Measurements from ENCODE around the gene CYP2B6. TPM values are rescaled to one million over a fixed set of nuclear protein-coding genes. Genes with fewer than 3 reads are reported as not detected.
"Not testable (repeated sequence)": the region's sequence is repeated elsewhere in the genome, so short reads cannot be mapped to it uniquely, and the experiment has no call there.

Gene CYP2B6
- total RNA-seq, 1 donor from 2014 or later, result 1.9 TPM

GRCh38 chr19:41029524-41030432 is 38.7 kb downstream of the CYP2B6 start:
- H3K4me3 ChIP-seq, result no peak overlapping the region
- intact Hi-C loops (cut with DNase I), result no loop called here
- peaks cover 10% of the 10 kb centered on the region for H3K27me3 ChIP-seq (ENCODE audit: low read depth)
- H3K9me3 ChIP-seq, result no peaks in the 10 kb centered on the region
- H3K27ac ChIP-seq, result no peak overlapping the region
- no peaks in the 10 kb centered on the region for H3K4me1 ChIP-seq
- DNase-seq (no peak), ATAC-seq (no peak)
- H3K36me3 ChIP-seq, result no peaks in the 10 kb centered on the region
- TF ChIP-seq CTCF (IDR thresholded peaks at IDR 0.05), result no peak

GRCh38 chr19:41030651-41031050 is 39.6 kb downstream of the CYP2B6 start:
- Histone ChIP-seq H3K36me3 (no peaks in the 10 kb centered on the region), H3K9me3 (no peaks in the 10 kb centered on the region), H3K4me1 (no peaks in the 10 kb centered on the region), H3K27ac (no peak overlapping the region), H3K4me3 (no peak overlapping the region), H3K27me3 (ENCODE audit: low read depth) (peaks cover 5% of the 10 kb centered on the region)
- no peak for TF ChIP-seq CTCF (IDR thresholded peaks at IDR 0.05)
- intact Hi-C loops (cut with DNase I), result no loop called here
- ATAC-seq, result no peak
- DNase-seq, result no peak

GRCh38 chr19:41031916-41032315 is 40.8 kb downstream of the CYP2B6 start:
- no peak for DNase-seq
- H3K27ac ChIP-seq, result no peak overlapping the region
- intact Hi-C loops (cut with DNase I), result no loop called here

GRCh38 chr19:41033324-41033723 is 42.2 kb downstream of the CYP2B6 start:
- DNase-seq; H3K27me3 ChIP-seq (ENCODE audit: low read depth); intact Hi-C loops (cut with DNase I); H3K4me1 ChIP-seq; H3K27ac ChIP-seq; H3K9me3 ChIP-seq; H3K36me3 ChIP-seq; H3K4me3 ChIP-seq; ATAC-seq: not testable (repeated sequence)

More at GRCh38 chr19:41031916-41032315, 40.8 kb downstream of the CYP2B6 start:
- no peak for ATAC-seq
- Histone ChIP-seq H3K27me3 (ENCODE audit: low read depth) (no peaks in the 10 kb centered on the region), H3K4me3 (no peak overlapping the region), H3K4me1 (no peaks in the 10 kb centered on the region), H3K36me3 (no peaks in the 10 kb centered on the region), H3K9me3 (no peaks in the 10 kb centered on the region)
- no peak for TF ChIP-seq CTCF (IDR thresholded peaks at IDR 0.05)

- no peaks in the 10 kb centered on the region for H3K9me3 ChIP-seq
- no peak overlapping the region for H3K27ac ChIP-seq
- no peaks in the 10 kb centered on the region for H3K27me3 ChIP-seq (ENCODE audit: low read depth)
- no peak overlapping the region for H3K4me3 ChIP-seq
- intact Hi-C loops (cut with DNase I), result no loop called here
- no peaks in the 10 kb centered on the region for H3K36me3 ChIP-seq
- TF ChIP-seq CTCF (IDR thresholded peaks at IDR 0.05), result no peak
- H3K4me1 ChIP-seq, result no peaks in the 10 kb centered on the region
- ATAC-seq, result no peak
- DNase-seq, result no peak
These were observed 48.7 kb downstream of the CYP2B6 start for GRCh38 chr19:41039806-41040205.

- ATAC-seq, result peak; percentile 33 to 69
- H3K36me3 ChIP-seq; H3K4me3 ChIP-seq; intact Hi-C loops (cut with DNase I); H3K4me1 ChIP-seq; H3K9me3 ChIP-seq; DNase-seq; H3K27me3 ChIP-seq (ENCODE audit: low read depth); H3K27ac ChIP-seq: not testable (repeated sequence)
These were observed 54.0 kb downstream of the CYP2B6 start for GRCh38 chr19:41045095-41045494.
